HG03558 (cell line): ENCODE results near the gene ZBTB4.

Experiments used
- ATAC-seq: cut with Tn5 transposase; IDR thresholded peaks from one replicate; pipeline ENCODE4 v1.9.1; 2021; ENCODE audit warnings: moderate number of reproducible peaks; ENCODE audit not compliant: unreplicated experiment; ENCODE audit errors: extremely low read depth

Gene ZBTB4

GRCh38 chr17:7444682-7445618 lies 34.5 kb downstream of the ZBTB4 start, which contains the start of gene CHRNB1:
TSS of gene CHRNB1 (plus strand) at chr17:7445061. CDS start at chr17:7445128, 67 bp downstream.
- ATAC-seq, result no peak

DNA sequence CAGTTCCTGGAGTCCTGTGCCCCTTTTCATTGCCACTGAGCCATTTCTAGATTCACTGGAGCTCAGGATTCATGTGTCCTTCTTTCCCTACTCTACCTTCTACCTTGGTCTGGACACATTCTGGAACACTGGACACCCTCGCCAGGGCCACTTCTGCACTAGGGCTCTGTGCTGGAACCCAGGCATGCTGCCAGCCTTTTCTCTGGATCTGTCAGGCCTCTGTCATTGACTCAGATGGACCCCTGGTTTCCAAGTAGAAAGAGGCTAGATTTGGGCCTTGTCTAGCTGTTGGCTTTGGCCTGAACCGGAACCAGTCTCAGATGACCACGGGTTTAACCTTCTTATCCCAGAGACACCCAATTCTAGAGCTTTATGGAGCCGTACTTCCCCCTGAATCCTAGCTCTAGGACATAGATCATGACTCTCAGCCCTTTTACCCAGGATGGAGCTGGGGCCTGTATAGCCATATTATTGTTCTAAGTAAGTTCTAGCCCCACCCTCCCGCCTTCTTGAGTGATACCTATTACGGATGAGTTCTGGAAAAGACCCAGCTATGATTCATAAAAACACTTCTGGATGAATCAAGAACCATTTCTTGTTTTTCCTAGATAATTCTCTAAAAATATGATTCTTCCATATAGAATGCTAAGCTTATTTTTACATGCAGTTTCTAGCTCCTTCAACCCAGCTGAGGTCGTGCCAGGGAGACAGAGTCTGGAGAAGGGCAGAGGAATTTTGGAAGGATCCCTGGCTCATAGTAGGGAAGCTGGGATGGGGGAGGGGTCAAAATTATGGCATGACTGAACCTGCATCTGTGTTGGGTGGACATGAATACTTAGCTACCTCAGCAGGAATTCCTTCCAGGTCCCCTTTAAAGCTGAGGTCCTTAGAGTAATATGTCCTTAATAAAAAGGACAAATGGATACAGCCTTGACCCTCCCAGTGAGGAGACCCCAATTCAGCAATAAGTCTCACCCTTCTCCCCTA lies 35.6 kb downstream of the ZBTB4 start:
- no peak for ATAC-seq

DNA sequence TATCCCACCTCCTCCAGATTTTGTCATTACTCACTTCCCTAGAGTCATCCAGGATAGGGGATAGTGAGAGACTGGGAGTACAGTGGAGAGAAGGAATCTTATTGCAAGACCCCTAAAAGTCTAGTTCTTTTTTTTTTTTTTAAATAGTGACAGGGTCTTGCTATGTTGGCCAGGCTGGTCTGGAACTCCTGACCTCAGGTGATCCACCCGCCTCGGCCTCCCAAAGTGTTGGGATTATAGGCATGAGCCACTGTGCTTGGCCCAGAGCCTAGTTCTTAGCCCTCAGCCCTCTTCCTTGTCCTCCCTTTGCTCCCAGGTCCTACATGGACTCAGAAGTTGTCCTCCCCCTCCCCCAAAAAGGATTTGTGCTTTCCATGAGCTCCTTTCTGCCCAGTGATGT lies 37.3 kb downstream of the ZBTB4 start:
- no peak for ATAC-seq

- ATAC-seq, result no peak
These were observed 38.2 kb downstream of the ZBTB4 start for GRCh38 chr17:7441266-7441665.

GRCh38 chr17:7440834-7441195 lies 38.6 kb downstream of the ZBTB4 start:
- no peak for ATAC-seq

DNA sequence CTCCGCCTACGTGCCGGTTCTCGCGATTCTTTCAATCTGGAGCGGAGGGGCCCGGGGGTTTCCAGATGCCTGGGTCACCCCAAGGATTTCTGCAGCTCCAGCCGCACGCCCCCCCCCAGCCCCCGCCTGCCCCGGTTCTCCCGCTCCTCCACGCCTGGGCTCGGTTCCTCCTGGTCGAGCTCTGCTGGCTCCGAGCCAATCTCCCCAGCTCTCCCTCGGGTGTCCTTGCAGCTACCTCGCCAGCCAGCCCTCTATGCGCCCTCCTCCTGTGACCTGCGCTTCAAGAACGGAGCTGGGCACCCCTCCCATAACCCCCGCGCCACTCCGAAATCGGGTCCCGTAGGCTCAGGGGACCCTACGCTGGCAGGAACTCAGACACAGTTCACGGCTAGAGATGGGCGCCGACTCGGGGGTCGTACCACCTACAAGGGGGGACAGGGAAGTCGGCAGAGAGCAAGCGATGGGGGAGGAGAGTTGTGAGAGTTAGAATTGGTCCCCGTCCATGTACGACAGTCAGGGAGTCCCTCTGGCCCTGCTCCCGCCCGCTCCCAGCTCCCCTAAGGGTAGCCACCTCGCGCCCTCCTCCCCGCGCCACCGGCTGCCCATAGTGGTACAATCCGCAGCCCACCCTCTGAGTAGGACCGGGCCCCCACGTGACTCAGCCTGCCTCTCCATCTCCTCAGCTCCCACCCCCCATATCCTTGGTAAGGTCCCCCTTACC lies 39.2 kb downstream of the ZBTB4 start:
- no peak for ATAC-seq

GRCh38 chr17:7439462-7440112 lies 39.8 kb downstream of the ZBTB4 start, which contains the start of gene FGF11:
TSS of gene FGF11 (plus strand) at chr17:7439512. CDS start at chr17:7439621, 109 bp downstream.
- ATAC-seq, result no peak

DNA sequence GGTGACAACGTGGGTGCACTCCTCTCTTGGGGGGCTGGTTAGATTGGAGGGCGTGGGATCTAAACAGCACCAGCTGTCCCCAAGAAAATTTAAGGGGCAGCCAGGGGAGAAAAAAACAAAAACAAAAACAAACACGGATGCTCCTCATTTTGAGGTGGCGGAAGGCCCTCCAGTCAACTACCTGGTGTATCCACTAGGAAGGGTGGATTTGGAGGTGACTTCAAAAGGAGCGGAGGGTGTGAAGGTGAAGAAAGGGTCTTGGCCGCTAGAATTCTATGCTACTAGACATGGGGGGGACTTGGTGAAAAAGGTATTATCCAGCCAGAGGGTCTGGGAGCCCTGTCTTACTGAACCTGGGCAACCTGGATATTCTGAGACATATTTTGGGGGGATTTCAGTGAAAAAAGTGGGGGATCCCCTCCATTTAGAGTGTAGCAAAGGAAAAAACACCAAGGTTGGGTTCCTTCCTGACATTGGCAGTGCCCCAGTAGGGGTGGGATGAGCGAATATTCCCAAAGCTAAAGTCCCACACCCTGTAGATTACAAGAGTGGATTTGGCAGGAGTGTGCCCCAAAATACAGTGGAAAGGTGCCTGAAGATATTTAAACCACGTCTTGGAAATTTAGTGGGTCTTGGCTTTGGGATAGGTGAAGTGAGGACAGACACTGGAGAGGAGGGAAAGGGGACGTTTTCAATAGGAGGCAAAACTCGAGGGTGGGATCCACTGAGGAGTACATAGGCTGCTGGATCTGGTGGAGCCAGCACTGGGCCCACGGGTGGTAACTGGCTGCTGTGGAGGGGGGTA lies 40.6 kb downstream of the ZBTB4 start:
- ATAC-seq, result no peak

- ATAC-seq, result no peak
These were observed 41.3 kb downstream of the ZBTB4 start for GRCh38 chr17:7437950-7438614.

DNA sequence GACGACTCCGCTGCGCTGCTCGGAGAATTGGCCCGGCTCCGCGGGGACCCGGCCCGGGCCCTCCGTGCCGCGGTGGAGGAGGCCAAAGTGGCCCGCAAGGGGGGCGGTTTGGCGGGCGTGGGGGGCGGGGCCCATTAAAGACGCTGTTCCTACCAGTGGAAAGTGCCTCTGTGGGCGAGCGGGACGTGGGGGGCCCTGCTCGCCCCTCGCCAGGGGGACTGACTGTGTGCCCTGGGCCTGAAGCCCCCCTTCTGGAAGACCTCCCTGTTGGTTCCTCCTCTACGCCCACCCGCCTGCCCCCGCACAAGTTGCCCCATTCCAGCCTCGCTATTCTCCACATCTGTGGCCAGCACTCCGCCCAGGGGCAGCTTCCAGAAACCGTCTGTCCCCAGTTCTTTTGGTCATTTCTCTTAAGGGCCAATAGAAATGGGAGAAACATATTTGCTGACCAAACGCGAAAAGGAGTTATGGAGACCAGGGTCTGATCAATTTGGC lies 42.0 kb downstream of the ZBTB4 start:
- ATAC-seq, result no peak

DNA sequence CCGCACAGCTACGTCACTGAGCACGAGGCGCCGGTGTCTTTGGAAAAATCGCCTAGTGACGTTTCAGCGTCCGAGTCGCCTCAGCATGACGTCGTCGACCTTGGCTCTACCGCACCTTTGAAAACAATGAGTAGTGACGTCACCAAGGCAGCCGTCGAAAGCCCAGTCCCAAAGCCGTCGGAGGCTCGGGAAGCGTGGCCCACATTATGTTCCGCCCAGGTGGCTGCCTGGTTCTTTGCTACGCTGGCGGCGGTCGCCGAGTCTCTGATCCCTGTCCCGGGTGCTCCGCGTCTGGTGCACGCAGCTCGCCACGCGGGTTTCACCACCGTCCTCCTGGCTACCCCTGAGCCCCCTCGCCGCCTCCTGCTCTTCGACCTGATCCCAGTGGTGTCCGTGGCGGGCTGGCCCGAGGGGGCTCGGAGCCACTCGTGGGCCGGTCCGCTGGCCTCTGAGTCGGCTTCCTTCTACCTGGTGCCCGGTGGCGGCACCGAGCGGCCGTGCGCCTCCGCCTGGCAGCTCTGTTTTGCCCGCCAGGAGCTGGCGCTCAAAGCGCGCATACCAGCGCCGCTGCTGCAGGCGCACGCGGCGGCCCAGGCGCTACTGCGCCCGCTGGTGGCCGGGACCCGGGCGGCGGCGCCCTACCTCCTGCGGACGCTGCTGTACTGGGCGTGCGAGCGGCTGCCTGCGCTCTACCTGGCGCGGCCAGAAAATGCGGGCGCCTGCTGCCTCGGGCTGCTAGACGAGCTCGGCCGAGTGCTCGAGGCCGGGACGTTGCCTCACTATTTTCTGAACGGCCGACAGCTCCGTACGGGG lies 42.7 kb downstream of the ZBTB4 start:
- no peak for ATAC-seq

DNA sequence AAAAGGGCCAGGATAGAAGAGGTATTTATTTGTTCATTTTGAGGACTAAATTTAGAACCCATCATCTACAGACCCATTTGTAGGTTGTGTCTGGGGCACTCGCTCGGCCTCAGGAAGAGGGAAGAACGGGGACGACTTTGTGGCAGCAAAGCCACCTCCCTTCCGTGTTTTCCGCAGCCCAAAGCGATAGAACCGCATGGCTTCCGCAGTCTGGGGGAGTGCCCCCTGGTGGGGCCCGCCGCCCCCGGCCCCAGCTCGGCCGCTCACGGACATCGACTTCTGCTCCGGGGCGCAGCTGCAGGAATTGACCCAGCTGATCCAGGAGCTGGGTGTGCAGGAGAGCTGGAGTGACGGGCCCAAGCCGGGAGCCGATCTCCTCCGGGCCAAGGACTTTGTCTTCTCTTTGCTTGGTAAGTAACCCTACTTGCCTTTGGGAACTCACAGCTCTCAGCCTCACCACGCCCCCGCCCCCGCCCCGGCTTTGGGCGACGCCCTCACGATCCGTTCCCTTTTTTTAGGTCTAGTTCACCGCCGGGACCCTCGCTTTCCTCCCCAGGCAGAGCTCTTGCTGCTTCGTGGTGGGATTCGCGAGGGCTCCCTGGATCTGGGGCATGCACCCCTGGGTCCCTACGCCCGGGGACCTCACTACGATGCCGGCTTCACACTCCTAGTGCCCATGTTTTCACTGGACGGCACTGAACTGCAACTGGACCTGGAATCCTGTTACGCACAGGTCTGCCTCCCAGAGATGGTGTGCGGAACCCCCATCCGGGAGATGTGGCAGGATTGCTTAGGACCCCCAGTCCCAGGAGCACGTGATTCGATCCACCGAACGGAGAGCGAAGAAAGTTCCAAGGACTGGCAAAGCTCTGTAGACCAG lies 43.5 kb downstream of the ZBTB4 start:
- ATAC-seq, result no peak

- no peak for ATAC-seq
These were observed 47.1 kb downstream of the ZBTB4 start for GRCh38 chr17:7432296-7432695.

DNA sequence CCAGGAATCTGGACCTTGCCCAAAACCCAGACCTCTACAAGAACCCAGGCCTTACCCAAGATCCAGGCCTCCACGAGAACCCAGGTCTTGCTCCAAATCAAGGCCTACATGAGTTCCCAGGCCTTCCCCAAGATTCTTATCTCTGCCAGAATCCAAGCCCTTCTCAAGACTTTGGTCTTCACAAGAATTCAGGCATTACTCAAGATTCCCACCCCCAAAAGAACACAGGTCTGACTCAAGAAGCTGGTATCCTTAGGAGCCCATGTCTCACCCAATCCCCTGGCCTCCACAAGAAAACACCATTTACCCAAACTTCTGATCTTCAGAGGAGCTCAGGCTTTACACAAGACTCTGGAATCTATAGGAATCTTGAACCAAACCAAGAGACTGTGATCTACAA lies 48.2 kb downstream of the ZBTB4 start:
- ATAC-seq, result no peak

- ATAC-seq, result no peak
These were observed 49.7 kb downstream of the ZBTB4 start for GRCh38 chr17:7429722-7430121.

DNA sequence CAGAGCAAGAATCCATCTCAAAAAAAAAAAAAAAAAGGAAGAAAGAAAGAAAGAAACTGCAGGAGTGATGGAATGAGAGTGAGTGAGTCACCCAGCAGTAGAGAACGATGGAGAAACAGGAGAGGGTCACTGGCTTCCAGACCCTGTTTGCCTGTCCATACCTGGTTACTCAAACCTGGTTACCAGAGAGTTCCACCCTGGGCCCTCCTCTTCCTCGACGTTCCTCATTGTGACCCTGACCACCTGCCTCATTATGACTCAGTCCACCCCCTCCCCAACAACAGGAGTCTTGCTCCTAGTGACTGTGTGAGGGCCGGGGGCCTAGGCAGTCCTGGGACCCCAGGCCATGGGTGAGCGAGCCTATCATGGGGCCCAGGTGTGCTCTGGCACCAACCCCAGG lies 50.9 kb downstream of the ZBTB4 start, which contains the start of gene SPEM3:
SPEM3 (plus strand) TSS at position 301 of the 400 bp plus-strand sequence; CDS start at position 347, 46 bp downstream.
- ATAC-seq, result no peak
